Activated CD8-positive, alpha-beta memory T cell treated with anti-CD3 and anti-CD28 coated beads for 36 hours (primary cell): ENCODE data around the gene PTH2R. TPM values are rescaled to one million over a fixed set of nuclear protein-coding genes. Genes with fewer than 3 reads are reported as not detected.
"Not testable (repeated sequence)": the region's sequence is repeated elsewhere in the genome, so short reads cannot be mapped to it uniquely, and the experiment has no call there.

Experiments
- CTCF ChIA-PET: fragments of 350-600 bp; sonication (Branson Sonifier 250); formaldehyde crosslinking; loops from one replicate; lab custom pipeline; 2021; ENCODE audit warnings: antibody characterized with exemption; lab: Charles Lee
- POLR2A ChIA-PET: fragments of 350-600 bp; sonication (Branson Sonifier 250); formaldehyde crosslinking; loops from one replicate; lab custom pipeline; 2021; ENCODE audit warnings: antibody characterized with exemption; lab: Charles Lee
- total RNA-seq, 2 experiments: library from RNA; stranded (reverse); gene quantifications; one replicate each; pipeline ENCODE4 v1.2.3, GENCODE V29; 2021

Gene PTH2R
- total RNA-seq, 2 experiments from 2014 or later = 0.08 TPM; not detected in 1

GRCh38 chr2:208477741-208478140 is 71.1 kb downstream of the PTH2R start:
- ChIA-PET POLR2A (no interaction called here), CTCF (no interaction called here)

- POLR2A ChIA-PET = no interaction called here
Measured at GRCh38 chr2:208479342-208479741, 72.8 kb downstream of the PTH2R start.

GRCh38 chr2:208481945-208482344 is 75.4 kb downstream of the PTH2R start:
- POLR2A ChIA-PET, CTCF ChIA-PET: not testable (repeated sequence)

More at GRCh38 chr2:208479342-208479741, 72.8 kb downstream of the PTH2R start:
- CTCF ChIA-PET = no interaction called here

GRCh38 chr2:208482453-208483015 is 75.9 kb downstream of the PTH2R start:
- CTCF ChIA-PET, POLR2A ChIA-PET: not testable (repeated sequence)

- POLR2A ChIA-PET = no interaction called here
- CTCF ChIA-PET = no interaction called here
Measured at GRCh38 chr2:208485390-208485789, 78.8 kb downstream of the PTH2R start.

GRCh38 chr2:208488686-208489564 is 82.3 kb downstream of the PTH2R start:
- ChIA-PET POLR2A (no interaction called here), CTCF (no interaction called here)

GRCh38 chr2:208489687-208490086 is 83.1 kb downstream of the PTH2R start:
- CTCF ChIA-PET = no interaction called here
- POLR2A ChIA-PET = no interaction called here

- ChIA-PET POLR2A (no interaction called here), CTCF (no interaction called here)
Measured at GRCh38 chr2:208490492-208490891, 83.9 kb downstream of the PTH2R start.

GRCh38 chr2:208491641-208492040 is 85.0 kb downstream of the PTH2R start:
- POLR2A ChIA-PET = no interaction called here
- CTCF ChIA-PET = no interaction called here

GRCh38 chr2:208492069-208492468 is 85.5 kb downstream of the PTH2R start:
- POLR2A ChIA-PET = no interaction called here
- CTCF ChIA-PET = no interaction called here

- ChIA-PET POLR2A (no interaction called here), CTCF (no interaction called here)
Measured at GRCh38 chr2:208493186-208493585, 86.6 kb downstream of the PTH2R start.

- CTCF ChIA-PET = no interaction called here
- POLR2A ChIA-PET = no interaction called here
Measured at GRCh38 chr2:208496129-208496528, 89.5 kb downstream of the PTH2R start.

- ChIA-PET POLR2A (no interaction called here), CTCF (no interaction called here)
Measured at GRCh38 chr2:208501206-208501605, 94.6 kb downstream of the PTH2R start.

- ChIA-PET POLR2A (no interaction called here), CTCF (no interaction called here)
Measured at GRCh38 chr2:208502288-208502687, 95.7 kb downstream of the PTH2R start.

GRCh38 chr2:208505365-208505764 is 98.8 kb downstream of the PTH2R start:
- CTCF ChIA-PET, POLR2A ChIA-PET: not testable (repeated sequence)

GRCh38 chr2:208509586-208509985 is 103.0 kb downstream of the PTH2R start:
- ChIA-PET POLR2A (no interaction called here), CTCF (no interaction called here)

- ChIA-PET POLR2A (no interaction called here), CTCF (no interaction called here)
Measured at GRCh38 chr2:208511016-208511415, 104.4 kb downstream of the PTH2R start.

GRCh38 chr2:208511573-208511972 is 105.0 kb downstream of the PTH2R start:
- POLR2A ChIA-PET = no interaction called here
- CTCF ChIA-PET = no interaction called here

- CTCF ChIA-PET = no interaction called here
- POLR2A ChIA-PET = no interaction called here
Measured at GRCh38 chr2:208515099-208515498, 108.5 kb downstream of the PTH2R start.

GRCh38 chr2:208523069-208523468 is 116.5 kb downstream of the PTH2R start:
- POLR2A ChIA-PET, CTCF ChIA-PET: not testable (repeated sequence)

- POLR2A ChIA-PET, CTCF ChIA-PET: not testable (repeated sequence)
Measured at GRCh38 chr2:208525165-208525564, 118.6 kb downstream of the PTH2R start.
